ENCODE data around the gene NOVA1. TPM values are rescaled to one million over a fixed set of nuclear protein-coding genes. Genes with fewer than 3 reads are reported as not detected.
A peak's percentile ranks its signal among the peaks of the same experiment; 100 is the strongest.

Gene NOVA1
- total and polyA plus RNA-seq, 5 donors: 2.3 to 5.2 (median 3.5) TPM

- DNase-seq (no peak), ATAC-seq (no peak)
- no peaks in the 10 kb centered on the region for H3K27me3 ChIP-seq (ENCODE audit: control insufficient read depth, insufficient read depth)
- no peaks in the 10 kb centered on the region for H3K9me3 ChIP-seq (ENCODE audit: control insufficient read depth, low read length)
- intact Hi-C loops (cut with DNase I): no loop called here
- H3K4me1 ChIP-seq (ENCODE audit: control insufficient read depth, insufficient read depth, low read length): no peaks in the 10 kb centered on the region
- H3K4me3 ChIP-seq (ENCODE audit: low read length): no peak overlapping the region
- no peak overlapping the region for H3K27ac ChIP-seq (ENCODE audit: low read length)
- 95% methylated on average over 2 of the region's 2 CpGs for WGBS
These were observed 5.1 kb upstream of the NOVA1 start for GRCh38 chr14:26602902-26603301.

GRCh38 chr14:26601856-26602255 is 4.0 kb upstream of the NOVA1 start:
- H3K9me3 ChIP-seq (ENCODE audit: control insufficient read depth, low read length): no peaks in the 10 kb centered on the region
- H3K27ac ChIP-seq (ENCODE audit: low read length): no peak overlapping the region
- H3K4me3 ChIP-seq (ENCODE audit: low read length): no peak overlapping the region
- no peak for ATAC-seq
- no peak for DNase-seq
- H3K4me1 ChIP-seq (ENCODE audit: control insufficient read depth, insufficient read depth, low read length): no peaks in the 10 kb centered on the region
- 60% methylated on average over 4 of the region's 4 CpGs for WGBS
- no peaks in the 10 kb centered on the region for H3K27me3 ChIP-seq (ENCODE audit: control insufficient read depth, insufficient read depth)
- intact Hi-C loops (cut with DNase I): no loop called here

GRCh38 chr14:26599291-26599690 is 1.5 kb upstream of the NOVA1 start:
- H3K27ac ChIP-seq (ENCODE audit: low read length): no peak overlapping the region
- H3K27me3 ChIP-seq (ENCODE audit: control insufficient read depth, insufficient read depth): no peaks in the 10 kb centered on the region
- intact Hi-C loops (cut with DNase I): no loop called here

GRCh38 chr14:26598672-26599131 is 869 bp upstream of the NOVA1 start:
- Histone ChIP-seq H3K4me1 (ENCODE audit: control insufficient read depth, insufficient read depth, low read length) (no peaks in the 10 kb centered on the region), H3K27me3 (ENCODE audit: control insufficient read depth, insufficient read depth) (no peaks in the 10 kb centered on the region), H3K9me3 (ENCODE audit: control insufficient read depth, low read length) (no peaks in the 10 kb centered on the region), H3K27ac (ENCODE audit: low read length) (peak overlapping the region; percentile 46), H3K4me3 (ENCODE audit: low read length) (peak overlapping the region; percentile 95)
- ATAC-seq (peak; percentile 3 to 9), DNase-seq (no peak)
- intact Hi-C loops (cut with DNase I): no loop called here
- 2% methylated on average over 18 of the region's 18 CpGs for WGBS

More at GRCh38 chr14:26599291-26599690, 1.5 kb upstream of the NOVA1 start:
- DNase-seq (no peak), ATAC-seq (no peak)
- peak overlapping the region; percentile 95 for H3K4me3 ChIP-seq (ENCODE audit: low read length)
- H3K9me3 ChIP-seq (ENCODE audit: control insufficient read depth, low read length): no peaks in the 10 kb centered on the region
- H3K4me1 ChIP-seq (ENCODE audit: control insufficient read depth, insufficient read depth, low read length): no peaks in the 10 kb centered on the region
- 36% methylated on average over 7 of the region's 7 CpGs for WGBS

GRCh38 chr14:26598081-26598671 is 343 bp upstream of the NOVA1 start:
- DNase-seq: peak; percentile 86 to 91 (median 90)
- Histone ChIP-seq H3K4me1 (ENCODE audit: control insufficient read depth, insufficient read depth, low read length) (no peaks in the 10 kb centered on the region), H3K4me3 (ENCODE audit: low read length) (peak overlapping the region; percentile 95), H3K27ac (ENCODE audit: low read length) (peak overlapping the region; percentile 46), H3K27me3 (ENCODE audit: control insufficient read depth, insufficient read depth) (no peaks in the 10 kb centered on the region), H3K9me3 (ENCODE audit: control insufficient read depth, low read length) (no peaks in the 10 kb centered on the region)
- peak; percentile 97 for ATAC-seq
- WGBS: under 1% methylated on average over 54 of the region's 54 CpGs
- intact Hi-C loops (cut with DNase I): no loop called here

GRCh38 chr14:26597071-26597588 is 703 bp downstream of the NOVA1 start:
- DNase-seq (peak; percentile 29 to 61 (median 60)), ATAC-seq (peak in 1 of 2 donors; percentile 25)
- peak overlapping the region; percentile 95 for H3K4me3 ChIP-seq (ENCODE audit: low read length)
- under 1% methylated on average over 33 of the region's 33 CpGs for WGBS
- intact Hi-C loops (cut with DNase I): no loop called here
- H3K4me1 ChIP-seq (ENCODE audit: control insufficient read depth, insufficient read depth, low read length): no peaks in the 10 kb centered on the region
- H3K27ac ChIP-seq (ENCODE audit: low read length): peak overlapping the region; percentile 59
- H3K9me3 ChIP-seq (ENCODE audit: control insufficient read depth, low read length): no peaks in the 10 kb centered on the region
- no peaks in the 10 kb centered on the region for H3K27me3 ChIP-seq (ENCODE audit: control insufficient read depth, insufficient read depth)

- H3K9me3 ChIP-seq (ENCODE audit: control insufficient read depth, low read length): no peaks in the 10 kb centered on the region
- 1% methylated on average over 21 of the region's 21 CpGs for WGBS
- no peaks in the 10 kb centered on the region for H3K4me1 ChIP-seq (ENCODE audit: control insufficient read depth, insufficient read depth, low read length)
- peak overlapping the region; percentile 52 for H3K27ac ChIP-seq (ENCODE audit: low read length)
- H3K27me3 ChIP-seq (ENCODE audit: control insufficient read depth, insufficient read depth): no peaks in the 10 kb centered on the region
- peak in 2 of 3 donors; percentile 37 to 48 for DNase-seq
- ATAC-seq: no peak
- H3K4me3 ChIP-seq (ENCODE audit: low read length): peak overlapping the region; percentile 95
- intact Hi-C loops (cut with DNase I): no loop called here
These were observed 1.2 kb downstream of the NOVA1 start for GRCh38 chr14:26596543-26597061.

GRCh38 chr14:26595926-26596542 is 1.8 kb downstream of the NOVA1 start:
- Histone ChIP-seq H3K4me3 (ENCODE audit: low read length) (peak overlapping the region; percentile 95), H3K27ac (ENCODE audit: low read length) (peak overlapping the region; percentile 52), H3K27me3 (ENCODE audit: control insufficient read depth, insufficient read depth) (no peaks in the 10 kb centered on the region), H3K4me1 (ENCODE audit: control insufficient read depth, insufficient read depth, low read length) (no peaks in the 10 kb centered on the region), H3K9me3 (ENCODE audit: control insufficient read depth, low read length) (no peaks in the 10 kb centered on the region)
- WGBS: 20% methylated on average over 8 of the region's 8 CpGs
- intact Hi-C loops (cut with DNase I): no loop called here
- ATAC-seq: no peak
- no peak for DNase-seq

- intact Hi-C loops (cut with DNase I): no loop called here
- Histone ChIP-seq H3K4me1 (ENCODE audit: control insufficient read depth, insufficient read depth, low read length) (no peaks in the 10 kb centered on the region), H3K27ac (ENCODE audit: low read length) (no peak overlapping the region), H3K4me3 (ENCODE audit: low read length) (no peak overlapping the region), H3K27me3 (ENCODE audit: control insufficient read depth, insufficient read depth) (no peaks in the 10 kb centered on the region), H3K9me3 (ENCODE audit: control insufficient read depth, low read length) (no peaks in the 10 kb centered on the region)
- DNase-seq (no peak), ATAC-seq (no peak)
- WGBS: 76% methylated on average over 2 of the region's 2 CpGs
These were observed 2.9 kb downstream of the NOVA1 start for GRCh38 chr14:26594756-26595545.

GRCh38 chr14:26594148-26594547 is 3.7 kb downstream of the NOVA1 start:
- intact Hi-C loops (cut with DNase I): no loop called here
- no peaks in the 10 kb centered on the region for H3K27me3 ChIP-seq (ENCODE audit: control insufficient read depth, insufficient read depth)
- H3K27ac ChIP-seq (ENCODE audit: low read length): no peak overlapping the region
- no peak overlapping the region for H3K4me3 ChIP-seq (ENCODE audit: low read length)
- no peaks in the 10 kb centered on the region for H3K4me1 ChIP-seq (ENCODE audit: control insufficient read depth, insufficient read depth, low read length)
- H3K9me3 ChIP-seq (ENCODE audit: control insufficient read depth, low read length): no peaks in the 10 kb centered on the region
- no peak for ATAC-seq
- 54% methylated on average over 2 of the region's 2 CpGs for WGBS
- no peak for DNase-seq

- H3K27me3 ChIP-seq (ENCODE audit: control insufficient read depth, insufficient read depth): no peaks in the 10 kb centered on the region
- intact Hi-C loops (cut with DNase I): no loop called here
- no peak overlapping the region for H3K27ac ChIP-seq (ENCODE audit: low read length)
- H3K4me3 ChIP-seq (ENCODE audit: low read length): no peak overlapping the region
- ATAC-seq: no peak
- no peak for DNase-seq
- H3K4me1 ChIP-seq (ENCODE audit: control insufficient read depth, insufficient read depth, low read length): no peaks in the 10 kb centered on the region
- WGBS: 92% methylated on average over 4 of the region's 4 CpGs
- no peaks in the 10 kb centered on the region for H3K9me3 ChIP-seq (ENCODE audit: control insufficient read depth, low read length)
These were observed 4.5 kb downstream of the NOVA1 start for GRCh38 chr14:26593357-26593756.
